Coronary artery (tissue), 2 donors: ENCODE results near the gene ZNF618.

ENCODE experiments used
- DNase-seq: peaks from one replicate; pipeline ENCODE4 v3.0.0-alpha.2; 2017; ENCODE audit warnings: low spot score
- H3K27ac ChIP-seq, 2 donors: fragments of 200-600 bp; sonication (generic); one replicate each; pipeline ENCODE4 v1.5.1; 2016 to 2019
- H3K4me3 ChIP-seq: fragments of 200-600 bp; sonication (generic); 2 replicates; pipeline ENCODE4 v1.5.1; 2016; ENCODE audit warnings: mild to moderate bottlenecking, moderate library complexity
- TF ChIP-seq, protein P1 (sequence below): fragments of 200-600 bp; sonication (generic); IDR thresholded peaks from one replicate; pipeline ENCODE4 v1.5.1; 2019; ENCODE audit warnings: antibody characterized with exemption

The ZNF618 gene

DNA sequence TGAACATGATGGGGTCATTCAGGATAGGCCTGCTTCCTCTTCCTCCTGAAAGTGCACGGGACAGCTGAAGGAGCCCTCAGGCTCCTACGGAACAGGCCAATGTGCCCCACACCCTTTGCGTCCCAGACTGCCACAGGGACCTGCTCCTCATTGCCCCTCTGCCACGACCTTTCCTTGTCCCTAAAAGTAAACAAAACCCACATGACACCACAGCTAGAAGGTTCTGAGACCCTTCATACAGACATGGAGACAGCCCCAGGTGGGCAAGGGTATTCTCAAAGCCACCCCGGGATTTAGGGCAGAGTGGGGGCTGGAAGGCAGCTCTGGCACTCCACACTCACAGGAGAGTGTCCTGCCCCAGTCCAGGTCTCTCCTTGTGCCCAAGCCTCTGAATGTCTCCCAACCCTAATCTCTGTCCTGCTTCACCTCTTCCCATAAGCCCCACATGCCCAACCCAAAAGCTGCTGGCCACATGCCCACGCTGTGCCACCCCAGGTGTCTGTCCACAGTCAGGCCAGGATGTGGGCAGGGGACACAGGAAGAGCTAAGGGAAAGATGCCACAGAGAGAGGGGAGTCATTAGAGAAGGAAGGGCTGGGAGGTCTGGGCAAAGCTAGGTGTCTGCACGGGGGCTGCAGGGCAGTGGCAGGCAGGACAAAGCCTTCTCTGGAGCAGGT lies 201.2 kb downstream of the ZNF618 start:
- Histone ChIP-seq H3K27ac (no peak overlapping the region), H3K4me3 (no peak overlapping the region)
- DNase-seq, result no peak
- TF ChIP-seq, protein P1, sequence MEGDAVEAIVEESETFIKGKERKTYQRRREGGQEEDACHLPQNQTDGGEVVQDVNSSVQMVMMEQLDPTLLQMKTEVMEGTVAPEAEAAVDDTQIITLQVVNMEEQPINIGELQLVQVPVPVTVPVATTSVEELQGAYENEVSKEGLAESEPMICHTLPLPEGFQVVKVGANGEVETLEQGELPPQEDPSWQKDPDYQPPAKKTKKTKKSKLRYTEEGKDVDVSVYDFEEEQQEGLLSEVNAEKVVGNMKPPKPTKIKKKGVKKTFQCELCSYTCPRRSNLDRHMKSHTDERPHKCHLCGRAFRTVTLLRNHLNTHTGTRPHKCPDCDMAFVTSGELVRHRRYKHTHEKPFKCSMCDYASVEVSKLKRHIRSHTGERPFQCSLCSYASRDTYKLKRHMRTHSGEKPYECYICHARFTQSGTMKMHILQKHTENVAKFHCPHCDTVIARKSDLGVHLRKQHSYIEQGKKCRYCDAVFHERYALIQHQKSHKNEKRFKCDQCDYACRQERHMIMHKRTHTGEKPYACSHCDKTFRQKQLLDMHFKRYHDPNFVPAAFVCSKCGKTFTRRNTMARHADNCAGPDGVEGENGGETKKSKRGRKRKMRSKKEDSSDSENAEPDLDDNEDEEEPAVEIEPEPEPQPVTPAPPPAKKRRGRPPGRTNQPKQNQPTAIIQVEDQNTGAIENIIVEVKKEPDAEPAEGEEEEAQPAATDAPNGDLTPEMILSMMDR, result no peak

DNA sequence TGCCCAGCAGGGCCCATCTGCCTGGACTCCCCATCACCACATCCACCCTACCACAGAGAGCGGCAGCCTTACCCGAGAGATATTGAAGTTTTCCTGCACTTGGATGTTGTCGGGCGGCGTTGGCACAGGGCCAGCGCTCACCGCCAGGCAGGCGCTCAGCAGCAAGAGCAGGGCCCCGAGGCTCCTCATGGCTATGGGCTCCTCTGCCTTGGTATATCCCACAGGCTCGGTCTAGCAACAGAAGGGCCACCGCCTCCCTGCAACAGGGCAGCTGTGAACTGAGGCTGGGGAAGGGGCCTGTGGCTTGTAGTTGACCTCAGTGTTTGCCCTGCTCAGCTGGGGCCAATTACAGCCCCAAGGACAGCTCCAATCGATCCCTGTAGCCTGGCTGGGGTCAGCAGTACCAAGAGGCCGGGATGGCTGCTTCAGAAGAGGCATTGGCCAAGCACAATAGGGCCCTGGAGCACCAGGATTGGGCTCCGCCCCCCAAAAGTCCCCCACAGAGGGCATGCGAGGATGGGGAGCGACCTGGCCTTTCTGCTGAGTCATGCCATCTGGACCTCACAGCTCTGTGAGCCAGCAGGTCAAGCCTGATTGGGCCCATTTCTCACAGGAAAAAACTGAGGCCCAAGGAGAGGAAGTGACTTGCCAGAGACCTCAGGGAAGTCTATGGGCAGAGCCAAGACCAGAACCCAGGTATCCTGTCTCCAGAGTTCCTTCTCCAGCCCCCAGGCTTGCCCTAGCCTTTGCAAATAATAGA lies 202.1 kb downstream of the ZNF618 start, which contains the start of gene AMBP:
Gene AMBP (minus strand): TSS at position 280 of the 760 bp plus-strand sequence. CDS start 91 bp downstream, at position 189.
- Histone ChIP-seq H3K4me3 (no peak within 1 kb of the TSS), H3K27ac (no peak within 1 kb of the TSS)
- DNase-seq, result no peak
- TF ChIP-seq, protein P1, result no peak

DNA sequence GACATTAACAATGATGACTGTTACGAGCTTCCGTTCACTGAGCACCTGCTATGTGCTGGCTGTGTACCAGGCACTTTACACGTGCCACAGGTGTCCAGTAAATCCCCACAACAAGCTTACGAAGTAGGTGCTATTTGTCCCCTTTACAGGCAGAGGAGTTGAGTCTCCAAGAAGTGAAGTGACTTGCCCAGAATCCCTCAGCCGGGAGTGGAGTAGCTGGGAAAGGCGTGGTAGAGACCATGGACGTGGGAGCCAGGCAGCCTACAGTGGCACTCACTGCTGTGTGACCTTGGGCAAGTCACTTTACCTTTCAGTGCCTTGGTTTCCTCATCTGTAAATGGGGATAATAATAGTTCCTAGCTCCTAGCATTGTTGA lies 202.7 kb downstream of the ZNF618 start:
- DNase-seq, result no peak
- H3K4me3 ChIP-seq, result no peak overlapping the region
- TF ChIP-seq, protein P1, result no peak
- H3K27ac ChIP-seq, result no peak overlapping the region

DNA sequence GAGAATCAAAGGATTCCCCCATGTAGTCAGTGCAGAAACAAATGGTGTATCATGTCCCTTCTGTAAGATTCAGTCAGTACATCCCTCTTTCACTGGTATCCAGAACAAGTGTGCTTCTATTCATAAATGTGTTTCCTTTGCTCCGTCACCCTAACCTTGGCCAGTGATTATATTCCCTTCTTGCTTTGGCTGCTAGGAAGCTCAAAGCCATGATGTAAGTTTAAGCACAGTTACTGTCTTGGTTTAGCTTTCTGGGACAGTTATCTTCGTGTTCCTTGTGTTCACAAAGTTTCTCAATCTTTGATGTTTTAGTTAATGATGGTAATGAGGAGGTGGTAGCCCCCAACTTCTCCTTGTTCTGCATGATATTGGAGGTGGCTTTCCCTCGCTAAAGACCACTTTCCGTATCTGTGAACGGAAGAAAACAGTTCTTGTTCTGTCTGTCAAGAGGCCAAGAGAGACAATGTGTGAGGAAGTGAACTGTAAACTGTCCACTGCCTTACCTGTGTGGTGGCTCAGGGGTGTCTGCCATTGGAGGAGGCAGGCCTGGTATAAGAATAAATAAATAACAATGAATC lies 204.2 kb downstream of the ZNF618 start:
- Histone ChIP-seq H3K27ac (no peak overlapping the region), H3K4me3 (no peak overlapping the region)
- DNase-seq, result no peak
- TF ChIP-seq, protein P1, result no peak

DNA sequence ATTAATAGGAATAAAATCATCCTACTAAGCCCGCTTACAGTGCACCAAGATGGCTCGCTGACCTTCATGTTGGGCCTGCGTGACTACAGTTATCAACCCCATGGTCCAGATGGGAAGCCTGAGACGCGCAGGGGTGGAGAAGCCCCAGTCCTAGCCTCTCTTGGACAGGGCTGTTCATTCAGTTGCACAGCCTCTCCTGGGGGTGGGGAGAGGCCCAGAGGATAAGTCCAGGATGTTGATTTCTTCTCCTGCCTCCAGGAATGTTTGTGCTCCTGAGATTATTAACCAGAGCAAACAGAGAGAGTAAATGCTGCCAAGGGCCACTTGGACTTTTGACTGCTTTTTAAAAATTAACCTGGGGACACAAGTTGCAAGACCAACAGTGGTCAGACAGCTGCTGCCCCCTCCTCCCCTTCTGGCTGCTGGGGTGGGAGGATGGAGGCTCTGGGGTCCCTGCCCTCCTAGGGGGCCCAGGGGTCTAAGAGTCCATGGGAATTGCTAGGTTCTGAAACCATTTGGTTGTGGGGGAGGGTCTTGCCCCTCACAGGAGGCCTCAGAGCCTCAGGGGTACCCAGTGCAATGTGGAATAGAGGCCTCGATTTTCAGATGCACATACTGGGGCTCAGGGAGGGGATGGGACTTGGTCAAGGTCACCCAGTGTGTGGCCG lies 204.8 kb downstream of the ZNF618 start:
- no peak for DNase-seq
- H3K27ac ChIP-seq, result no peak overlapping the region
- no peak overlapping the region for H3K4me3 ChIP-seq
- TF ChIP-seq, protein P1, result no peak

DNA sequence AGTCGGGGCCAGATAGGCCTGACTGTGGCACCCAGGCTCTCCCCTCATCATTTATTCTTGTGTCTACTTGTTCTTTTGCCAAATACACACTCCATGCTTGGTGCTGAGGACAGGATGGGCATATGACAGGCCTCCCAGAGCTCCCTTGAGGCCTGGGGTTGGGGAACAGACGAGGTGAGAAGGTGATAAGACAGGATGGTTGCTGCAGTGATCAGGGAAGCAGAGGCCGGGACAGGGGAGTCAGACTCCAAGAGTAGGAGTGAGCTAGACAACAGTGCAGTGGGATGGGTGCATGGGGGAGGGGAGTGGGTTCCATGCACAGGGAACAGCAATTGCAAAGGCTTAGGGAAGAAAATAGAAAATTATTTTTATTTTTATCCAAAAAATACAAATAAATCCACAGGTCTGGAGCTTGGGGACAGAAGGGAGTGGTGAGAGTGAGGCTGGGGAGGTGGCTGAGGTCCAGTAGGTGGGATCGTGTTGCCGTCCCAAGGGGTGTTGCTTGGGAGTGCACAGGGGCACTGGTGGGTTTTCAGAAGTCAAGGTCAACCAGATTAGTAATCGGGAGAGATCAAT lies 205.4 kb downstream of the ZNF618 start:
- no peak overlapping the region for H3K27ac ChIP-seq
- TF ChIP-seq, protein P1, result no peak
- no peak for DNase-seq

More for the DNA sequence above, 205.4 kb downstream of the ZNF618 start:
- no peak overlapping the region for H3K4me3 ChIP-seq
